HG02870 (cell line): ENCODE results near the gene RGS3.
"Not testable (repeated sequence)": the region's sequence is repeated elsewhere in the genome, so short reads cannot be mapped to it uniquely, and the experiment has no call there.

Source experiments
- ATAC-seq: cut with Tn5 transposase; IDR thresholded peaks from one replicate; pipeline ENCODE4 v1.9.1; 2021; ENCODE audit warnings: mild to moderate bottlenecking, moderate library complexity; ENCODE audit not compliant: unreplicated experiment

The RGS3 gene

GRCh38 chr9:113486327-113486726 lies 22.8 kb downstream of the RGS3 start:
- no peak for ATAC-seq

- no peak for ATAC-seq
Observed at GRCh38 chr9:113488071-113488470, 24.5 kb downstream of the RGS3 start.

GRCh38 chr9:113488490-113488889 lies 25.0 kb downstream of the RGS3 start:
- ATAC-seq, result no peak

- ATAC-seq, result not testable (repeated sequence)
Observed at GRCh38 chr9:113491147-113491546, 27.6 kb downstream of the RGS3 start.

GRCh38 chr9:113492343-113493202 lies 29.0 kb downstream of the RGS3 start:
- no peak for ATAC-seq

GRCh38 chr9:113493203-113493520 lies 29.6 kb downstream of the RGS3 start:
- ATAC-seq, result no peak

GRCh38 chr9:113495526-113495925 lies 32.0 kb downstream of the RGS3 start:
- ATAC-seq, result no peak

- ATAC-seq, result no peak
Observed at GRCh38 chr9:113497051-113497450, 33.5 kb downstream of the RGS3 start.

- ATAC-seq, result no peak
Observed at GRCh38 chr9:113499153-113499875, 35.8 kb downstream of the RGS3 start.

- ATAC-seq, result no peak
Observed at GRCh38 chr9:113499876-113500497, 36.5 kb downstream of the RGS3 start.

- ATAC-seq, result no peak
Observed at GRCh38 chr9:113501129-113501686, 37.7 kb downstream of the RGS3 start.

GRCh38 chr9:113501852-113502251 lies 38.3 kb downstream of the RGS3 start:
- ATAC-seq, result no peak

GRCh38 chr9:113502427-113503034 lies 39.0 kb downstream of the RGS3 start:
- ATAC-seq, result no peak

GRCh38 chr9:113503131-113503541 lies 39.6 kb downstream of the RGS3 start:
- ATAC-seq, result no peak

- no peak for ATAC-seq
Observed at GRCh38 chr9:113503613-113504211, 40.2 kb downstream of the RGS3 start.

GRCh38 chr9:113504725-113505590 lies 41.4 kb downstream of the RGS3 start:
- no peak for ATAC-seq

GRCh38 chr9:113506090-113506589 lies 42.6 kb downstream of the RGS3 start:
- ATAC-seq, result no peak

GRCh38 chr9:113507256-113507655 lies 43.7 kb downstream of the RGS3 start:
- no peak for ATAC-seq

GRCh38 chr9:113508111-113508749 lies 44.7 kb downstream of the RGS3 start:
- no peak for ATAC-seq
